RWPE2 (cell line): ENCODE data around the gene RELA.

Experiments
- ATAC-seq: fragments of 200-7000 bp; cut with Tn5 transposase; 3 replicates; pipeline ENCODE4 v1.9.1; 2021; ENCODE audit warnings: low read depth
- DNase-seq: peaks from one replicate; pipeline ENCODE4 v3.0.0-alpha.2; 2020; ENCODE audit warnings: low spot score
- H3K27ac ChIP-seq: fragments of 450-650 bp; 2 replicates; pipeline ENCODE4 v1.5.1; 2017; ENCODE audit warnings: mild to moderate bottlenecking; ENCODE audit not compliant: poor library complexity, severe bottlenecking
- H3K27me3 ChIP-seq: fragments of 250-450 bp; sonication (Bioruptor Pico); 2 replicates; pipeline ENCODE4 v1.5.1; 2021; ENCODE audit warnings: mild to moderate bottlenecking, moderate library complexity; ENCODE audit not compliant: insufficient read depth, poor library complexity, severe bottlenecking
- H3K36me3 ChIP-seq: fragments of 250-450 bp; sonication (Bioruptor Pico); 2 replicates; pipeline ENCODE4 v1.5.1; 2020; ENCODE audit warnings: low read depth, mild to moderate bottlenecking, moderate library complexity
- H3K4me1 ChIP-seq: fragments of 250-450 bp; sonication (Bioruptor Pico); 2 replicates; pipeline ENCODE4 v1.5.1; 2021; ENCODE audit warnings: mild to moderate bottlenecking, moderate library complexity; ENCODE audit not compliant: insufficient read depth, poor library complexity, severe bottlenecking
- H3K4me3 ChIP-seq: fragments of 250-450 bp; sonication (Bioruptor Pico); 2 replicates; pipeline ENCODE4 v1.5.1; 2021; ENCODE audit warnings: mild to moderate bottlenecking, moderate library complexity; ENCODE audit not compliant: severe bottlenecking
- H3K9me3 ChIP-seq: fragments of 250-450 bp; sonication (Bioruptor Pico); 2 replicates; pipeline ENCODE4 v1.5.1; 2021; ENCODE audit warnings: mild to moderate bottlenecking, moderate library complexity; ENCODE audit not compliant: severe bottlenecking
- CTCF ChIP-seq: fragments of 450-650 bp; IDR thresholded peaks from one replicate; pipeline ENCODE4 v1.5.1; 2017; ENCODE audit warnings: mild to moderate bottlenecking, moderate library complexity; ENCODE audit not compliant: poor library complexity, severe bottlenecking

RELA gene

GRCh38 chr11:65660038-65660437 is 2.7 kb downstream of the RELA start:
- Histone ChIP-seq H3K9me3 (no peaks in the 10 kb centered on the region), H3K27ac (no peak overlapping the region), H3K4me1 (peaks cover 8% of the 10 kb centered on the region), H3K27me3 (no peaks in the 10 kb centered on the region), H3K36me3 (peaks cover 66% of the 10 kb centered on the region), H3K4me3 (no peak overlapping the region)
- DNase-seq = no peak
- no peak for TF ChIP-seq CTCF
- no peak for ATAC-seq

GRCh38 chr11:65658174-65659021 is 4.3 kb downstream of the RELA start:
- Histone ChIP-seq H3K4me1 (peaks cover 3% of the 10 kb centered on the region), H3K27me3 (no peaks in the 10 kb centered on the region), H3K36me3 (peaks cover 72% of the 10 kb centered on the region), H3K9me3 (no peaks in the 10 kb centered on the region), H3K27ac (no peak overlapping the region), H3K4me3 (no peak overlapping the region)
- no peak for TF ChIP-seq CTCF
- ATAC-seq = no peak
- DNase-seq = no peak

GRCh38 chr11:65657426-65657825 is 5.3 kb downstream of the RELA start:
- peaks cover 7% of the 10 kb centered on the region for H3K4me1 ChIP-seq
- no peaks in the 10 kb centered on the region for H3K9me3 ChIP-seq
- no peak overlapping the region for H3K27ac ChIP-seq
- ATAC-seq = no peak
- H3K4me3 ChIP-seq = no peak overlapping the region
- TF ChIP-seq CTCF = no peak
- DNase-seq = no peak
- no peaks in the 10 kb centered on the region for H3K27me3 ChIP-seq
- peaks cover 74% of the 10 kb centered on the region for H3K36me3 ChIP-seq

- Histone ChIP-seq H3K27ac (no peak overlapping the region), H3K4me3 (no peak overlapping the region), H3K9me3 (no peaks in the 10 kb centered on the region), H3K4me1 (peaks cover 17% of the 10 kb centered on the region), H3K36me3 (peaks cover 64% of the 10 kb centered on the region), H3K27me3 (no peaks in the 10 kb centered on the region)
- ATAC-seq (no peak), DNase-seq (no peak)
- TF ChIP-seq CTCF = no peak
Observed at GRCh38 chr11:65655570-65656332, 7.0 kb downstream of the RELA start.
